ENCODE measurements around the gene PDSS2.

DNA sequence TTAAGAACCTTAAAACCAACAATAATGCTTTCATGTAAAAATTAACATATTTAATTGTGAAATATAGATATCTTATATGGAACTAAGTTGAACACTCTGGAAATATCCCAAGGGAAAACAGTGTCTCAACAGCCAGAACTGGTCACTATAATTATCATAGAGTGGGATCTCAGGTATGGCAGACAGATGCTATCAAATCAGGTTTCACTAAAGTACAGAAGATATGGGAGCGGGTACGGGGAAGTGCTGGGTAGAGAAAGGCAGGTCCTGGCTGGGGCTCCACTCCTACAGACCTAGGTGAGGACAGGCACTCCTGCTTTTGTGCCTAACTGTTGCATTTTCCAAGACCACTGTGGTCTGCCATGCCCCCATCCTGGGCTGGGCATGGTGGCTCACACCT is 215.9 kb downstream of the PDSS2 start:
- TF ChIP-seq POLR2A (IDR thresholded peaks at IDR 0.05) = no peak
- TF ChIP-seq, protein P1, sequence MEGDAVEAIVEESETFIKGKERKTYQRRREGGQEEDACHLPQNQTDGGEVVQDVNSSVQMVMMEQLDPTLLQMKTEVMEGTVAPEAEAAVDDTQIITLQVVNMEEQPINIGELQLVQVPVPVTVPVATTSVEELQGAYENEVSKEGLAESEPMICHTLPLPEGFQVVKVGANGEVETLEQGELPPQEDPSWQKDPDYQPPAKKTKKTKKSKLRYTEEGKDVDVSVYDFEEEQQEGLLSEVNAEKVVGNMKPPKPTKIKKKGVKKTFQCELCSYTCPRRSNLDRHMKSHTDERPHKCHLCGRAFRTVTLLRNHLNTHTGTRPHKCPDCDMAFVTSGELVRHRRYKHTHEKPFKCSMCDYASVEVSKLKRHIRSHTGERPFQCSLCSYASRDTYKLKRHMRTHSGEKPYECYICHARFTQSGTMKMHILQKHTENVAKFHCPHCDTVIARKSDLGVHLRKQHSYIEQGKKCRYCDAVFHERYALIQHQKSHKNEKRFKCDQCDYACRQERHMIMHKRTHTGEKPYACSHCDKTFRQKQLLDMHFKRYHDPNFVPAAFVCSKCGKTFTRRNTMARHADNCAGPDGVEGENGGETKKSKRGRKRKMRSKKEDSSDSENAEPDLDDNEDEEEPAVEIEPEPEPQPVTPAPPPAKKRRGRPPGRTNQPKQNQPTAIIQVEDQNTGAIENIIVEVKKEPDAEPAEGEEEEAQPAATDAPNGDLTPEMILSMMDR (IDR thresholded peaks at IDR 0.05) = no peak

Data from testis (tissue), 2 donors.